ENCODE data around the gene SMC4. TPM values are rescaled to one million over a fixed set of nuclear protein-coding genes. Genes with fewer than 3 reads are reported as not detected.

SMC4 gene
- total and polyA plus RNA-seq, 2 experiments from 2014 or later = 49.6 to 55.4 TPM

DNA sequence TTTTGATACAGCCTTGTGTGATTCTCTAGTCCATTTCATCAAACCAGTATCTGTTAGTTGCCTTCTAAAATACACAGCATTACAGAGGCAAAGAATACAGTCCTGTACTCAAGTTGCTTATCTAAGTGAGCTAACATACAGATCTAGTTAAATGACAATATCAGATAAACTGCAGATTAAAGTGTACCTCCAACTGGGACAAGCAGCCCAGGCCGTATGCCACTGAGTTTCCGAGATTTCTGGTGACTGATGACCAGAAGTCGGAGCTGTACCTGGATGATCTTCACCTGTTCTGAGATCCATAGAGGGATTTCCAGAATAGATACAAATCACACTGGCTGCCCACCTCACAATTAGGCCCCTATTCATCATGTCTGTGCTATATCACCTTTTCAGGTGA is 56.4 kb downstream of the SMC4 start:
- Histone ChIP-seq H3K79me2 (no peaks in the 10 kb centered on the region), H3K27me3 (peaks cover 4% of the 10 kb centered on the region), H3K9me2 (replicated peaks; ENCODE audit: insufficient read depth) (no peaks in the 10 kb centered on the region), H3K36me3 (replicated peaks; ENCODE audit: insufficient read depth, low read depth) (no peaks in the 10 kb centered on the region), H2AFZ (no peak overlapping the region), H3K27ac (no peak overlapping the region), H3K4me3 (no peak overlapping the region), H4K20me1 (ENCODE audit: insufficient read depth, poor library complexity, severe bottlenecking) (no peaks in the 10 kb centered on the region), H3K4me2 (no peak overlapping the region), H3K4me1 (ENCODE audit: insufficient read depth) (no peaks in the 10 kb centered on the region), H3K9me3 (ENCODE audit: low read depth) (no peaks in the 10 kb centered on the region)
- WGBS (ENCODE audit: low lambda C conversion rate, missing lambda C conversion rate) = 58% methylated on average over 3 of the region's 3 CpGs
- TF ChIP-seq EZH2 (IDR thresholded peaks at IDR 0.05; ENCODE audit: borderline replicate concordance) (no peak), EZH2phosphoT487 (IDR thresholded peaks at IDR 0.05; ENCODE audit: low read depth, severe bottlenecking, unreplicated experiment) (no peak)
- TF ChIP-seq, protein P1, sequence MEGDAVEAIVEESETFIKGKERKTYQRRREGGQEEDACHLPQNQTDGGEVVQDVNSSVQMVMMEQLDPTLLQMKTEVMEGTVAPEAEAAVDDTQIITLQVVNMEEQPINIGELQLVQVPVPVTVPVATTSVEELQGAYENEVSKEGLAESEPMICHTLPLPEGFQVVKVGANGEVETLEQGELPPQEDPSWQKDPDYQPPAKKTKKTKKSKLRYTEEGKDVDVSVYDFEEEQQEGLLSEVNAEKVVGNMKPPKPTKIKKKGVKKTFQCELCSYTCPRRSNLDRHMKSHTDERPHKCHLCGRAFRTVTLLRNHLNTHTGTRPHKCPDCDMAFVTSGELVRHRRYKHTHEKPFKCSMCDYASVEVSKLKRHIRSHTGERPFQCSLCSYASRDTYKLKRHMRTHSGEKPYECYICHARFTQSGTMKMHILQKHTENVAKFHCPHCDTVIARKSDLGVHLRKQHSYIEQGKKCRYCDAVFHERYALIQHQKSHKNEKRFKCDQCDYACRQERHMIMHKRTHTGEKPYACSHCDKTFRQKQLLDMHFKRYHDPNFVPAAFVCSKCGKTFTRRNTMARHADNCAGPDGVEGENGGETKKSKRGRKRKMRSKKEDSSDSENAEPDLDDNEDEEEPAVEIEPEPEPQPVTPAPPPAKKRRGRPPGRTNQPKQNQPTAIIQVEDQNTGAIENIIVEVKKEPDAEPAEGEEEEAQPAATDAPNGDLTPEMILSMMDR (IDR thresholded peaks at IDR 0.05; ENCODE audit: poor library complexity) = no peak
- DNase-seq (ENCODE audit: low spot score) = no peak

DNA sequence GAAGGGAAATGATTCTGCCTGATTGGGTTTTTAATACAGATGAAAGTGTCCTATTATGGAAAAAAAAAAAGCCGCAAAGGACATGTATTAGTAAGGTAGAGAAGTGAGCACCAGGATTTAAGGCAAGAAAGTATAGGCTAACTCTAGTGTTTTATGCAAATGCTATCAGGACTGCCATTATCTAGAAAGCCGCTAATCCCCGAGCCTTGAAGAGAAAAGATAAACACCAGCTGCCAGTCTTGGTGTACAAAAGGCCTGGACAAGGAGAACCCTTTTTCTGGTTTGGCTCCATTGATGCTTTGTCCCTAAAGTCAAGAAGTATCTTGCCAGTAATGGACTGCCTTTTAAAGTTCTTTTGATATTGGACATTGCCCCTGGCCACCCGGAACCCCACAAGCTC is 58.7 kb downstream of the SMC4 start:
- WGBS (ENCODE audit: low lambda C conversion rate, missing lambda C conversion rate) = 50% methylated on average over 4 of the region's 4 CpGs
- no peak for DNase-seq (ENCODE audit: low spot score)

DNA sequence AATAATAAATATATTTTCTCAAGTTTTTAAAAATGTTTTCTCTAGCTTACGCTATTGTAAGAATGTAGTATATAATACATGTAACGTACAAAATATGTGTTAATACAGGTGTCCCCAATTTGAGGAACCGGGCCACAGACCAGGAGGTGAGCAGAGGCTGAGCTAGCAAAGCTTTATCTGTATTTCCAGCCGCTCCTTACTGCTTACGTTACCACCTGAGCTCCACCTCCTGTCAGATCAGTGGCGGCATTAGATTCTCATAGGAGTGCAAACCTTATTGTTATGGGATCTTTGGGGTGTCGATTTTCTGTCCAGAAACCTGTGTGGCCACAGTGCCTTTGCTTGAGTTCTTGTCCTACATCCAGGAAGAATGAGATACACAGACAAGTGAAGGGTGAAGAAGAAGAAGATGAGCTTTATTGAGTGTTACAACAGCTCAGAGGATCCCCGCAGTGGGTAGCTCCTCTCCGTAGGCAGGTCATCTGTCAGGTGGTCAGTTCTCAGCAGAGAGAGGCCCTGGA is 60.1 kb downstream of the SMC4 start:
- Histone ChIP-seq H4K20me1 (ENCODE audit: insufficient read depth, poor library complexity, severe bottlenecking) (no peaks in the 10 kb centered on the region), H3K4me3 (no peak overlapping the region), H3K27me3 (peaks cover 4% of the 10 kb centered on the region), H3K79me2 (no peaks in the 10 kb centered on the region), H3K4me1 (ENCODE audit: insufficient read depth) (no peaks in the 10 kb centered on the region), H3K4me2 (no peak overlapping the region), H3K27ac (no peak overlapping the region), H3K9me2 (replicated peaks; ENCODE audit: insufficient read depth) (no peaks in the 10 kb centered on the region), H2AFZ (no peak overlapping the region), H3K36me3 (replicated peaks; ENCODE audit: insufficient read depth, low read depth) (no peaks in the 10 kb centered on the region), H3K9me3 (ENCODE audit: low read depth) (no peaks in the 10 kb centered on the region)
- DNase-seq (ENCODE audit: low spot score) = no peak
- TF ChIP-seq EZH2 (IDR thresholded peaks at IDR 0.05; ENCODE audit: borderline replicate concordance) = no peak
- TF ChIP-seq, protein P1 (IDR thresholded peaks at IDR 0.05; ENCODE audit: poor library complexity) = no peak
- no peak for TF ChIP-seq EZH2phosphoT487 (IDR thresholded peaks at IDR 0.05; ENCODE audit: low read depth, severe bottlenecking, unreplicated experiment)
- WGBS (ENCODE audit: low lambda C conversion rate, missing lambda C conversion rate) = 95% methylated on average over 9 of the region's 9 CpGs

More for the DNA sequence above, 58.7 kb downstream of the SMC4 start:
- H3K36me3 ChIP-seq (replicated peaks; ENCODE audit: insufficient read depth, low read depth) = no peaks in the 10 kb centered on the region
- no peak overlapping the region for H3K27ac ChIP-seq
- no peaks in the 10 kb centered on the region for H3K4me1 ChIP-seq (ENCODE audit: insufficient read depth)
- no peaks in the 10 kb centered on the region for H3K9me3 ChIP-seq (ENCODE audit: low read depth)
- H4K20me1 ChIP-seq (ENCODE audit: insufficient read depth, poor library complexity, severe bottlenecking) = no peaks in the 10 kb centered on the region
- no peak overlapping the region for H2AFZ ChIP-seq
- H3K79me2 ChIP-seq = no peaks in the 10 kb centered on the region
- peaks cover 4% of the 10 kb centered on the region for H3K27me3 ChIP-seq
- H3K9me2 ChIP-seq (replicated peaks; ENCODE audit: insufficient read depth) = no peaks in the 10 kb centered on the region
- TF ChIP-seq, protein P1 (IDR thresholded peaks at IDR 0.05; ENCODE audit: poor library complexity) = no peak
- no peak overlapping the region for H3K4me2 ChIP-seq
- H3K4me3 ChIP-seq = no peak overlapping the region

DNA sequence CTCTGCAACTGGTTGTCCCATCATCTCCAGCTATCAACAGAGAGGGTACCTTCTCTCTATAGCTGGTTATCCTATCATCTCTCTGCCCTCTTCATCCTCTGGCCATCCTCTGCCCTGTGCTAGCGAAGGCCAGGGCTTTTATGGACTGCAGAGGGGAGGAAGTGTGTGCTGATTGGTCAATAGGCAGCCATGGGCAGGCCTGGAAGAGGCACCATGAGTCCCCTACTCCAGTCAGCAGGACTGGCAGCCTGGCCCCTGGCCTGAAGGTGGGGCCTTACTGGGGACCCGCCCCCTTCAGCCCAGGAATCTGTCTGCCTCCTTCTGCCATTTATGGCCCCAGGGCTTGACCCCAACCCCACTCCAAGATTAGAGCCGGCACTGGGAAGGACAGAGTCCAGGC is 60.6 kb downstream of the SMC4 start:
- Histone ChIP-seq H3K27ac (no peak overlapping the region), H2AFZ (no peak overlapping the region), H3K27me3 (peaks cover 4% of the 10 kb centered on the region), H3K4me3 (no peak overlapping the region), H3K36me3 (replicated peaks; ENCODE audit: insufficient read depth, low read depth) (no peaks in the 10 kb centered on the region), H3K9me2 (replicated peaks; ENCODE audit: insufficient read depth) (no peaks in the 10 kb centered on the region), H3K4me2 (no peak overlapping the region), H3K9me3 (ENCODE audit: low read depth) (no peaks in the 10 kb centered on the region), H3K4me1 (ENCODE audit: insufficient read depth) (no peaks in the 10 kb centered on the region), H4K20me1 (ENCODE audit: insufficient read depth, poor library complexity, severe bottlenecking) (no peaks in the 10 kb centered on the region), H3K79me2 (no peaks in the 10 kb centered on the region)
- WGBS (ENCODE audit: low lambda C conversion rate, missing lambda C conversion rate) = 89% methylated on average over 3 of the region's 3 CpGs
- DNase-seq (ENCODE audit: low spot score) = no peak
- TF ChIP-seq EZH2 (IDR thresholded peaks at IDR 0.05; ENCODE audit: borderline replicate concordance) (no peak), EZH2phosphoT487 (IDR thresholded peaks at IDR 0.05; ENCODE audit: low read depth, severe bottlenecking, unreplicated experiment) (no peak)
- TF ChIP-seq, protein P1 (IDR thresholded peaks at IDR 0.05; ENCODE audit: poor library complexity) = no peak

Measured in hepatocyte (in vitro differentiated cells).